Activated effector memory CD4-positive, alpha-beta T cell treated with anti-CD3 and anti-CD28 coated beads, Interleukin-2, amount 50 U/mL, for 16 hours (primary cell): ENCODE measurements around the gene ACOT9.
"Not testable (repeated sequence)": the region's sequence is repeated elsewhere in the genome, so short reads cannot be mapped to it uniquely, and the experiment has no call there.

Source experiments
- DNase-seq: peaks from one replicate; pipeline ENCODE4 v3.0.0-alpha.2; 2020

ACOT9 gene

GRCh38 chrX:23742697-23743622 is at the start of gene ACOT9:
Gene ACOT9 (minus strand): TSS chrX:23743276. CDS start chrX:23743144, 132 bp downstream.
- DNase-seq, result peak; percentile 88

- no peak for DNase-seq
Observed at GRCh38 chrX:23790155-23790497, 47.0 kb upstream of the ACOT9 start.

GRCh38 chrX:23789386-23790154 is 46.5 kb upstream of the ACOT9 start:
- DNase-seq, result no peak

GRCh38 chrX:23788946-23789345 is 45.9 kb upstream of the ACOT9 start:
- no peak for DNase-seq

GRCh38 chrX:23788521-23788920 is 45.4 kb upstream of the ACOT9 start:
- DNase-seq, result no peak

GRCh38 chrX:23787745-23788118 is 44.7 kb upstream of the ACOT9 start:
- DNase-seq, result no peak

GRCh38 chrX:23786268-23786815 is 43.3 kb upstream of the ACOT9 start:
- no peak for DNase-seq

GRCh38 chrX:23785580-23785979 is 42.5 kb upstream of the ACOT9 start:
- DNase-seq, result no peak

- DNase-seq, result no peak
Observed at GRCh38 chrX:23784470-23785331, 41.6 kb upstream of the ACOT9 start.

GRCh38 chrX:23783589-23784469 is 40.8 kb upstream of the ACOT9 start:
- DNase-seq, result peak; percentile 61

GRCh38 chrX:23782863-23783588 is 40.0 kb upstream of the ACOT9 start, which contains the start of gene SAT1:
Gene SAT1 (plus strand): TSS chrX:23783173. CDS start chrX:23783352, 179 bp downstream.
- peak; percentile 97 for DNase-seq

- DNase-seq, result no peak
Observed at GRCh38 chrX:23782455-23782854, 39.4 kb upstream of the ACOT9 start.

GRCh38 chrX:23779025-23779424 is 35.9 kb upstream of the ACOT9 start:
- no peak for DNase-seq

- no peak for DNase-seq
Observed at GRCh38 chrX:23776363-23776762, 33.3 kb upstream of the ACOT9 start.

GRCh38 chrX:23773601-23774175 is 30.6 kb upstream of the ACOT9 start:
- peak; percentile 71 for DNase-seq

- not testable (repeated sequence) for DNase-seq
Observed at GRCh38 chrX:23771086-23771485, 28.0 kb upstream of the ACOT9 start.

GRCh38 chrX:23770142-23770541 is 27.1 kb upstream of the ACOT9 start:
- DNase-seq, result no peak

- no peak for DNase-seq
Observed at GRCh38 chrX:23766650-23767551, 23.8 kb upstream of the ACOT9 start.

- no peak for DNase-seq
Observed at GRCh38 chrX:23765868-23766267, 22.8 kb upstream of the ACOT9 start.
